Right hindlimb (tissue), 1 donor: ENCODE data around the gene CREBBP.

Experiments
- DNase-seq: peaks from one replicate; pipeline ENCODE4 v3.0.0-alpha.2; 2018

Gene CREBBP

GRCh38 chr16:3761375-3762106 lies 119.0 kb downstream of the CREBBP start:
- no peak for DNase-seq

GRCh38 chr16:3760518-3760917 lies 120.0 kb downstream of the CREBBP start:
- no peak for DNase-seq

- DNase-seq = no peak
These were observed 120.8 kb downstream of the CREBBP start for GRCh38 chr16:3759736-3760135.

GRCh38 chr16:3756113-3756512 lies 124.4 kb downstream of the CREBBP start:
- DNase-seq = no peak

GRCh38 chr16:3755249-3755648 lies 125.3 kb downstream of the CREBBP start:
- DNase-seq = no peak

- DNase-seq = no peak
These were observed 125.7 kb downstream of the CREBBP start for GRCh38 chr16:3754772-3755171.

- DNase-seq = no peak
These were observed 126.3 kb downstream of the CREBBP start for GRCh38 chr16:3754081-3754703.

- DNase-seq = no peak
These were observed 127.5 kb downstream of the CREBBP start for GRCh38 chr16:3752984-3753383.

- no peak for DNase-seq
These were observed 128.6 kb downstream of the CREBBP start for GRCh38 chr16:3751878-3752277.

- no peak for DNase-seq
These were observed 132.2 kb downstream of the CREBBP start for GRCh38 chr16:3748307-3748706.

GRCh38 chr16:3745751-3746355 lies 134.7 kb downstream of the CREBBP start:
- DNase-seq = no peak

- no peak for DNase-seq
These were observed 136.5 kb downstream of the CREBBP start for GRCh38 chr16:3744018-3744417.

GRCh38 chr16:3740934-3741333 lies 139.6 kb downstream of the CREBBP start:
- DNase-seq = no peak

- DNase-seq = no peak
These were observed 140.3 kb downstream of the CREBBP start for GRCh38 chr16:3740186-3740585.

GRCh38 chr16:3739636-3740035 lies 140.9 kb downstream of the CREBBP start:
- no peak for DNase-seq

- DNase-seq = no peak
These were observed 142.0 kb downstream of the CREBBP start for GRCh38 chr16:3738541-3738940.

GRCh38 chr16:3738128-3738527 lies 142.4 kb downstream of the CREBBP start:
- no peak for DNase-seq

GRCh38 chr16:3737181-3737580 lies 143.3 kb downstream of the CREBBP start:
- DNase-seq = no peak

- no peak for DNase-seq
These were observed 144.4 kb downstream of the CREBBP start for GRCh38 chr16:3736116-3736515.

GRCh38 chr16:3735541-3735940 lies 145.0 kb downstream of the CREBBP start:
- no peak for DNase-seq

- DNase-seq = no peak
These were observed 145.7 kb downstream of the CREBBP start for GRCh38 chr16:3734758-3735221.

- DNase-seq = no peak
These were observed 146.3 kb downstream of the CREBBP start for GRCh38 chr16:3734084-3734757.

GRCh38 chr16:3732171-3732570 lies 148.3 kb downstream of the CREBBP start:
- no peak for DNase-seq
